Melanocyte of skin (primary cell): ENCODE measurements around the gene OTOS. TPM values are rescaled to one million over a fixed set of nuclear protein-coding genes. Genes with fewer than 3 reads are reported as not detected.

Experiments used
- total RNA-seq, 2 donors: library from RNA; depleted of rRNA; stranded (reverse); fragments of >200 nt; gene quantifications; 2 replicates each; pipeline ENCODE4 v1.2.3, GENCODE V29; 2012

The OTOS gene
- not detected for total RNA-seq

DNA sequence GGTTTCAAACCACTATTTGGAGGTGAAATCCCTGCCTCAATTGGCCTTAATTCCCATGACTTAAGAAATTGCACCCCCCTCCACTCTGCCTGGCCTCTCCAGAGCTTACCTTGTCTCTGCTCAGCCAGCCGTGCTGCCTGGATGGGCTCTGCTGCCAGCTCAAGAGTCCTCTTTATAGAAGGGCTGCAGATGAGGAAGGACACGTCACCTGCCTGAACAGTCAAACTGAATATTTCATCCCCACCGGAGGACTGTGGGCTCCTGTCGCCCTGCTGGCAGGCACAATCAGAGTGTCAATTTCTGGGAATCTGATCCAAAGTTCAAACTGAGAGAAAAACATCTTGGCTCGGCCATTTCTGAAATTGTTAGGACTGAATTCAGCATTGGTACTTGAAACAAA lies at the start of gene OTOS:
OTOS (minus strand) TSS at position 148 of the 400 bp plus-strand sequence. CDS start 332 bp downstream, outside the sequence.

DNA sequence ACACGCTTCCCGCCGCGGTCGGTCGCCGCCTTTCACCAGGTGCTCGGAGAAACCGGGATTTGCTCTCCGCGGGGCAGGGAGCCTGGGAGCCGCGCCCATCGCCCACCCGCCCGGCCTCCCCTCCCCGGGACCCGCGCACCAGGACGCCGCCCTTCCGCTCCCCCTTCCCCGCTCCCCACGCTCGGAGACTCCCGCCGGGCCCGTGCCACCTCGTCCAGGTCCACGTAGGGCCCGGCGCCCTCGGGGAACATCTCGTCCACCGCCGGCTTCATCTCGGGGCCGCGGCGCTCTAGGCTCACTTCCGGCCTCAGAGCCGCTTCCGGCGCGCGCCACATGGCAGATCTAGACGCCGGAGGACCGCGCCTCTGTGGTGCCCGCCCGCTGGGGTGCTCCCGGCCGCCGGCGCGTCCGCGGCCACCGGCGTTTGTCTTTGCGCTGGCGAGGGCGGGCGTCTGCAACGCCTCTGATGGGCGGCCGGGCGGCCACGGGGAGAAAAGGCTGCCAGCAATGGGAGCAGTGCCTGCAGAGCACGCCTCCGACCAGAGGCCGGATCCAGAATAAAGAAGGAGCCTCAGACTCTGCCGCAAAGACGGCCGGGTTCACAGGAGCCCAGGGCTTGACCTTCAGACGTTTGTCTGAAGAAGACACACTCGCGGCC lies 4.3 kb downstream of the OTOS start, which contains the start of gene COPS9:
COPS9 (minus strand) TSS at position 293 of the 658 bp plus-strand sequence; CDS start at position 272, 21 bp downstream.

Other genes starting within 250 kb of the OTOS start
- gene NDUFA10, start 115.3 kb downstream of the OTOS start, total RNA-seq = 10 to 100 TPM; 71.9 to 80.6 TPM
- gene OR6B2, start 110.2 kb downstream of the OTOS start, total RNA-seq = not detected
- not detected for gene OR6B3, start 87.1 kb downstream of the OTOS start, total RNA-seq
- gene COPS9, start 4.4 kb downstream of the OTOS start, total RNA-seq = 10 to 100 TPM; 69.2 to 98.2 TPM